ENCODE data around the gene MTFP1.

DNA sequence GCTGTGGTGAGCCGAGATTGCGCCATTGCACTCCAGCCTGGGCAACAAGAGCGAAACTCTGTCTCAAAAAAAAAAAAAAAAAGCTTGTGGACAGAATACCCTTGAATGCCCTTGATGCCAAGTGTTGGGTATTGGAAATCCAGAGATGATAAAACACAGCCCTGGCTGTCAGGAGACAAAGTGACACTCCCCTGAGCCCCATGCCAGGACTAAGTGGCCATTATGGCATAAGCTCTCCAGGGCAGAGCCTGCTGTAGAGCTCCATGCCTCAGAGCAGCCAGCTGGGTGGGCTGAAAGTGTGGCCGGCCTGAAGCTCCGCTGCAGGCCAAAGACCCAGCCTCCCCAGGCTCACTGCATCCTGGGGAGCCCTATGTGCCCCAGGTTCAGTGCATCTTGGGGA lies 43.2 kb upstream of the MTFP1 start:
- no peak for TF ChIP-seq POLR2AphosphoS5 (IDR thresholded peaks at IDR 0.05)
- TF ChIP-seq POLR2A (IDR thresholded peaks at IDR 0.05) = no peak
- TF ChIP-seq, protein P1, sequence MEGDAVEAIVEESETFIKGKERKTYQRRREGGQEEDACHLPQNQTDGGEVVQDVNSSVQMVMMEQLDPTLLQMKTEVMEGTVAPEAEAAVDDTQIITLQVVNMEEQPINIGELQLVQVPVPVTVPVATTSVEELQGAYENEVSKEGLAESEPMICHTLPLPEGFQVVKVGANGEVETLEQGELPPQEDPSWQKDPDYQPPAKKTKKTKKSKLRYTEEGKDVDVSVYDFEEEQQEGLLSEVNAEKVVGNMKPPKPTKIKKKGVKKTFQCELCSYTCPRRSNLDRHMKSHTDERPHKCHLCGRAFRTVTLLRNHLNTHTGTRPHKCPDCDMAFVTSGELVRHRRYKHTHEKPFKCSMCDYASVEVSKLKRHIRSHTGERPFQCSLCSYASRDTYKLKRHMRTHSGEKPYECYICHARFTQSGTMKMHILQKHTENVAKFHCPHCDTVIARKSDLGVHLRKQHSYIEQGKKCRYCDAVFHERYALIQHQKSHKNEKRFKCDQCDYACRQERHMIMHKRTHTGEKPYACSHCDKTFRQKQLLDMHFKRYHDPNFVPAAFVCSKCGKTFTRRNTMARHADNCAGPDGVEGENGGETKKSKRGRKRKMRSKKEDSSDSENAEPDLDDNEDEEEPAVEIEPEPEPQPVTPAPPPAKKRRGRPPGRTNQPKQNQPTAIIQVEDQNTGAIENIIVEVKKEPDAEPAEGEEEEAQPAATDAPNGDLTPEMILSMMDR (IDR thresholded peaks at IDR 0.05 in 8 of 11, conservative IDR thresholded peaks at IDR 0.05 in 3 of 11) = no peak

Measured in spleen (tissue), 7 donors.